Retina (tissue), 1 donor: ENCODE measurements around the gene CLPSL1.

Experiments
- DNase-seq: peaks from one replicate; pipeline ENCODE4 v3.0.0-alpha.2; 2016

Gene CLPSL1

GRCh38 chr6:35798706-35799105 lies 17.9 kb downstream of the CLPSL1 start:
- DNase-seq: no peak

- DNase-seq: no peak
Measured at GRCh38 chr6:35801148-35801547, 20.3 kb downstream of the CLPSL1 start.

- peak; percentile 85 for DNase-seq
Measured at GRCh38 chr6:35804996-35805736, 24.3 kb downstream of the CLPSL1 start, which contains the start of gene LHFPL5. LHFPL5 (plus strand) TSS chr6:35805352; CDS start chr6:35805671, 319 bp downstream.

GRCh38 chr6:35808688-35809087 lies 27.9 kb downstream of the CLPSL1 start:
- no peak for DNase-seq

- DNase-seq: no peak
Measured at GRCh38 chr6:35809809-35810208, 29.0 kb downstream of the CLPSL1 start.

GRCh38 chr6:35810971-35811698 lies 30.3 kb downstream of the CLPSL1 start:
- DNase-seq: no peak

GRCh38 chr6:35811699-35811995 lies 30.8 kb downstream of the CLPSL1 start:
- DNase-seq: no peak

GRCh38 chr6:35817515-35817914 lies 36.7 kb downstream of the CLPSL1 start:
- no peak for DNase-seq

- DNase-seq: no peak
Measured at GRCh38 chr6:35823601-35824000, 42.8 kb downstream of the CLPSL1 start.

GRCh38 chr6:35824552-35825192 lies 43.9 kb downstream of the CLPSL1 start:
- DNase-seq: no peak

GRCh38 chr6:35829306-35829705 lies 48.5 kb downstream of the CLPSL1 start:
- DNase-seq: no peak

GRCh38 chr6:35831257-35832007 lies 50.6 kb downstream of the CLPSL1 start:
- DNase-seq: no peak

GRCh38 chr6:35833536-35833935 lies 52.7 kb downstream of the CLPSL1 start:
- no peak for DNase-seq
